Activated CD4-positive, alpha-beta T cell treated with anti-CD3 and anti-CD28 coated beads, Interleukin-2, amount 50 U/mL, for 24 hours (primary cell): ENCODE results near the gene PLEKHA6.
A peak's percentile ranks its signal among the peaks of the same experiment; 100 is the strongest.
"Not testable (repeated sequence)": the region's sequence is repeated elsewhere in the genome, so short reads cannot be mapped to it uniquely, and the experiment has no call there.

Experiments
- DNase-seq, 2 donors: peaks; one replicate each; pipeline ENCODE4 v3.0.0-alpha.2; 2020; ENCODE audit warnings: low read depth in 1 of 2, low spot score in 1 of 2

Gene PLEKHA6

DNA sequence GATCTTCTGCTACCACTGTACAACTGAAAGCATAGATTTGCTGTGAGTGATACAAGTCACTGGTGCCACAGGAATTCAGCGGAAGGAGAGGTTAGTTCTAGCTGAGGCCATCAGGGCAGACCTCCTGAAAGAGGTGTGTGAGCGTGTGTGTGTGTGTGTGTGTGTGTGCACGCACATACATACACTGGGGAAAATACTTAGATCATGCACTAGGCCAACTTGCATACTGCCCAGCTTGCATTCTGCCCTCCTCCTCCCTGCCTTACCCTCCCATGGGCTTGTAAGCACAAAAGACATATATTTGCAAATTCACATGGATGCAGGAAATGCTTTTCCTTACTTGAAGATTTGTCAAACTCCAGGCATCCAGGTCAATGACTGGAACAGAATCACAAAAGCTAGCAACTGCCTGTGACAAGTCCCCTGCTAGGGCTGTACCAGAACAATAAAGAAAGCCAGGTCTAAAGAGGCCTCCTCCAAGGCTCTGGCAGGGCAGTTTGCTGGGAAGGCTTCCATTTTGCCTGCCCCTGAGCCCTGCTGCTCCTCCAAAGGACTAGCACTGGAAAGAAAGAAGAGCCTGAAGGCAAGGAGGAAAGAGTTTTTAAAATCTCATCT is 23.2 kb downstream of the PLEKHA6 start:
- DNase-seq = no peak

DNA sequence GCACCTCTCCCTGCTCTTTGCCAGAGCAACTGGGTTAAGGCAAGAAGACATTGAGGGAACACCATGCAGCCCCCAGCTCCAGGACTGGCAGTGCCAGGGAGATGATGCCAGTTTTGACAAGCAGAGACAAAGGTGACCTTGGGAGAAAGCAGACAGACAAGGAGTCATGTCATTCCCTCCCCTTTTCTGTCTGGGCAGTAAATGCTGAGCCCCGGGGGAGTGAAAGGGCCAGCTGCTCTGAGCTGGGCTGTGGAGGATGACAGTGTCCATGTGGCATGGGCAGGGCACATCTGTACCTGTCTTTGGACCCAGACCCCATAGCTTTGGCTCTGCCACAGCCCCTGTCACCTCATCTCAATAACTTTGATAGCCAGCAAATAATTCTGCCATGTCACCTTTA is 24.2 kb downstream of the PLEKHA6 start:
- DNase-seq = no peak

DNA sequence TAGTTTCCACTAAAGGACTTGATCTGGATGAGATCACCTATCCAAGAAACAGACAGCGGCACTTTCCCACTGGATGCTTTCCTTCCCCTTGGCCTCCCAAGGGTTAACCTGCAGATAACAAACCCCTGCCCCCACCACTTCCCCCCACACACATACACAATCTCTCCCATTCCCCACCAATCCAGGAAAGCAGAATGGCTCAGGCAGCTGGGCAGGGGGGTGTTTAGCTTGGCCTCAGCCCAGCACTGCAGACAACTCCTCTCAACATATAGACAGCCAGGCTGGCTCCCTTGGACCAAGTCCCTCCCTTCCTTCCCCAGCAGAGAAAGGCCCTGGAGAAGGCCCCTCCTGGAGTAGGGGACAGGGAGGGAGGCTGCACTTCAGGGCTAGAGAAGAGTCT is 24.6 kb downstream of the PLEKHA6 start:
- no peak for DNase-seq

DNA sequence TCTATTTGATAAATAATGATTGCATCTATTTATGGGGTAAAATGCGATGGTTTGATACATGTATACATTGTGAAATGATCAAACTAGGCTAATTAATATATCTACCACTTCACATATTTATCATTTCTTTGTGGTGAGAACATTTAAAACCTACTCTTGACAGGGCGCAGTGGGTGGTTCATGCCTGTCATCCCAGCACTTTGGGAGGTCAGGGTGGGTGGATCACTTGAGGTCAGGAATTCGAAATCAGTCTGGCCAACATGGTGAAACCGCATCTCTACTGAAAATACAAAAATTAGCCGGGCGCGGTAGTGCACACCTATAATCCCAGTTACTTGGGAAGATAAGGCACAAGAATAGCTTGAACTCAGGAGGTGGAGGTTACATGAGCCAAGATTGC is 25.3 kb downstream of the PLEKHA6 start:
- no peak for DNase-seq

DNA sequence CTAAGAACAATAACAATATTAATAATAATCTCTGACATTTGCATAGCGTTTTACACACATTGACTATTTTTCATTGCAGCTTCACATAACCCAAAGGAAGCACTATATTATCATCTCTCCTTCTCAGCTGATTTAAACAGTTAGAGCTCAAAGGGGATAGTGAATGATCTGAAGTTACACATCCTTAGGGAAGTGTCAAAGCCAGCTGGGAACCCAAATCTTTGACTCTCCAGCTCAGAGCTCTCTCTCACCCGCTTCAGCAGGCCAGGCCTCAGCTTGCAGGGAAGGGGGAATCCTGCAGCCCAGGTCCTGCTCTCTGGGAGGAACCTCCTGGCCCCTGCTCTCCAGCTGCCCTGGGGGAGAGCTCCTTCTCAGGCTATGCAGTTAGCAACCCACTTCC is 26.3 kb downstream of the PLEKHA6 start:
- no peak for DNase-seq

DNA sequence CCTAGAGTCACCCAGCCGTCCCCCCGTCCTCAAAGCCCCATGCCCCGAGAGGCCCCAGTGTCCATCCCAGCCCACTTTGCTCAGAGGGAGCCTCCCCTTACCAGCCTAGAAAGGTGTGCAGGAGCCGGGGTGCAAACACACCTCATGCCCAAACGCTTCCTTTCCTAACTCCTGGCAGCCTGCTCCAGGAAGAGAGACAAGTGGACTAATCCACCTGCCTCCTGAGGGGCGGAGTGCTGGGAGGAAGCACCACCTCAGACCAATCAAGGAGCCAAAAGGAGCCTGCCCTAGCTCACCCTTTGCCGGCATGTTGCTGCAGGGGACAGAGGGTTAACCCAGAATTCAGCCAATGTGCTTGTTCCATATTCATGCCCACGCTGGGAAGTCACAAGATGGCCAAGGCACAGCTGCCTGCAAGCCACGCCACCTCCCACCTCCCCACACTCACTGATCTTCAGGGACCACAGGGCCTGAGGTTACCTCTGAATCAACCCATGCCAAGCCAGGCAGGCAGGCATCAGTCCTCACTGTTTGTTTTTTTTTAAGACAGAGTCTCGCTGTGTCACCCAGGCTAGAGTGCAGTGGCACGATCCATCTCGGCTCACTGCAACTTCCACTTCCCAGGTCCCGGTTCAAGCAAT is 27.8 kb downstream of the PLEKHA6 start:
- DNase-seq = no peak

DNA sequence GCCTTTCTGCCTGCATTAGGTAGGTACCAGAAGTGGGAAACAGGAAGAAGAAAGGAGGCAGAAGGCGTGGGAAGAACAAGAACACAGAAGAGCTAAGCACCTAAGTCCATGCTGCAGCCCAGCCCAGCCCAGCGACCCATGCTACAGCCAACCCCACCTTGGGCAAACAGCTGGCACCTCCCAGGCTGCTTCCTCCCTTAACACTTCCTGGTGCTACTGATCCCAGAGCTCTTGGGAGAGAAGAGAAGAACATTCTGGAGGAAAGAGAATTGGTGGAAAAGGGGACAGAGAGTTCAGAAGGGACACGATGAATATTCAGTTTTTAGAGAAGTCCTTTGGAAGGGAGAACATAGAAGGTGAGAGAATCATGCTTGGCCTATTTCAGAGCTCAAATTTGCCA is 28.5 kb downstream of the PLEKHA6 start:
- no peak for DNase-seq

DNA sequence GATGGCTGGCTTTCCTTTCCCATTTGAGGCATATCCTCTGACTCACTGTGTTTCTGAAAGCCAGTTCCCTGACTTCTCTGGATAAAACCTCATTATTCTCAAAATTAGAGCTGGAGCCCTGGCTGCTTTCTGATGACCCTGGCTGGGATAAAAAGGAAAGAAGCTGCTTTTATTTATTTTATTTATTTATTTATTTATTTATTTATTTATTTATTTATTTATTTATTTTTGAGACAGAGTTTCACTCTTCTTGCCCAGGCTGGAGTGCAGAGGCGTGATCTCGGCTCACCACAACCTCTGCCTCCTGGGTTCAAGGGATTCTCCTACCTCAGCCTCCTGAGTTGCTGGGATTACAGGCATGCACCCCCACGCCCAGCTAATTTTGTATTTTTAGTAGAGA is 31.9 kb downstream of the PLEKHA6 start:
- not testable (repeated sequence) for DNase-seq

DNA sequence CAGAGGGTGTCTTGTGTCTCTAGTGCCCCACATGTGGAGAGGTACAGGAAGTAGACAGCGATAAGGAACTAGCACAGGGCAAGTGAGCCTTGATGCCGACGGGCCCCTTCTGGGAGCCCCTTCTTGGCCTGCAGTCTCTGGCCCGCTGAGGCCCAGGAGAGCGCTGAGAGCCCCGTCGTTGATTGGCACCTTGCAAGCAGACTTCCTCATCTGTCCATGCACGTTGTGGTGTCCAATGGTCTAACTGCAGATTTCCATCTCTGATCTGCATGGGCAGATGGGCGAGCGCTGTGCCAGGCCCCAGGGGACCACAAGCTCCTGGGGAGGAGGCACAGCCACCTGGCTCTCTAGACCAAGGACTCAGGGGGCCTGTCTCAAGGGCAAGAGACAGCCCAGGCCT is 32.4 kb downstream of the PLEKHA6 start:
- no peak for DNase-seq

DNA sequence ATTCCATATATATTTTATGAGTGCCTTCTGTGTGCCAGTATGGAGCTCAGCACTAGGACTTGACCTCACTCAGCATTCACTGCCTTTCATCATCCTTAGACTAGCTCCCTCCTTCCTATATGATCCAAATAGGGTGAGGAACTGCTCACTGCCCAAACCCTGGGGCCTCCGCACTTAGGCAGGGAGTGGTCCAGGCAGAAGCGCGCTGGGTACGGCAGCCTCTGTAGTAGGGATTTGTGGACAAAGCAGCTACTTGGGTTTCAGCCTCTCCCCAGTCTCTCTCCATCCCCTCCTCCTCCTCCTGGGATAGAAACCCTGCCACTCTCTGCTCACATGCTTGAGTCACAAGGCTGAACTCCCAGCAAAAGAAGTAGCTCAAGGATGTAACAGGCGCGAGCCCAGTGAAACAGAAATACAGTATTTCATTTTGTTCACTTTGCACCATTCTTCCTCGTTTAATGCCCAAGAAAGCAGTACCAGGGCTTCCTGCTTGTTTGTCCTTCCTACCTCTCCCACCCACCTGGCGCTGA is 32.9 kb downstream of the PLEKHA6 start:
- DNase-seq = no peak

DNA sequence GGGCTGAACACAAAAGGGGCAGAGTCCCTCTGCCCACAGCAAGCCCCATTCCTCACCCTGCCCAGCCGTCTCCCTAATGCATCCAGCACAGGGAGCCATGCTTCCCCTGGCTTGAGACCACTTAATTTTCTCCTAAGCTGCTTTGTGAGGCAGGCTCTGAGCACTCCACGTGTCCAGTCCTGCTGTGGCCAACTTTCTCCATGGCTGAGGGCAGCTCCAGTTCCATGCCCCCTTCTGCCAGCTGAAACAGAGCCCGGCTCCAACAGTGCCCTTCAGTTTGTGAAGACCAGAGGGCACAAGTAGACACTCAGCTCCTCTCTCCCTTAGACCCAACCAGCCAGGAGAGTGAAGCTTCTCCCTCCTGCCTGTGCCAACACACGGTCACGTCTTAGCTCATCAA is 33.8 kb downstream of the PLEKHA6 start:
- DNase-seq = no peak

DNA sequence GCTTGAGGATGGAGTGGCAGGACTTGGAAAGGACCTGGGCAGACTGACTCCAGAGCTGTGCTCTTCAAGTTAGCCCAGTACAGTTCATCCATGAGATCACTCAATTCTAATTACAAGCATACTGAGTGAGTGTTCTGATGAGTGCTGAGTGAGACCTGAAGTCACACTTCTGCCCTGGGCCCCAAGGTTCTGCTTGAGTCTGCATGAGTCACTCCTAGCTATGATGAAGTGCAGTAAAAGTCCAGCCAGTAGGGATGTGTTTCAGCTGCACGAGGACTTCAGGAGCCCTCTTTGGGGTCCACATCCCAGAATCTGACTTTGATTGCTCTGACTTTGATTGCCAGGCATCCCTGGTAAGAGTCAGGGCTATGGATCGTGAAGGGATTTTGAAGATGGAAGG is 35.8 kb downstream of the PLEKHA6 start:
- peak in 1 of 2 donors; percentile 24 for DNase-seq

DNA sequence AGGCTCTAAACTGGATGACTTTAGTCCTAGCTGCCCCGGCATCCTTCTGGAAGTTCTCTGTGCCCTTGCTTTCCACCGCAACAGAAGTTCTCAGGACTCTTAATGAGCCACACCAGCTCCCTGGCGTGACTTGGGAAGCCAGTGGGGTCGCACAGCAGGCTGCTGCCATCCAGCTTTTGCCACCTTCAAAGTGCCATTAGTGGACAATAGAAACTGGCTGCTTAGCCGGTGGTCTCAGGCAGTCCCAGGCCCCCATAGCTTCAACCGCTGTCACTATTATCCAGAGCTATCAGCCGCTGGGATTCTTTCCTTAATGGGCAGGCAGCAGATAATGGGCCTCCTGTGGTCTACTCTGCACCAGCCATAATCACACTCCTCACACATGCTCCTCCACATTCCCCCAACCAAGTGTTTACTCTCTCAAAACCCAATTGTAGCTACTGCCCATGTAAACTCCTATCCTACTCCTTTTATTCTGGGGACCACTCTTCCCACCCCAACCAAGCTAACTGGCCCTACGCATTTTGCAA is 37.3 kb downstream of the PLEKHA6 start:
- DNase-seq = no peak

DNA sequence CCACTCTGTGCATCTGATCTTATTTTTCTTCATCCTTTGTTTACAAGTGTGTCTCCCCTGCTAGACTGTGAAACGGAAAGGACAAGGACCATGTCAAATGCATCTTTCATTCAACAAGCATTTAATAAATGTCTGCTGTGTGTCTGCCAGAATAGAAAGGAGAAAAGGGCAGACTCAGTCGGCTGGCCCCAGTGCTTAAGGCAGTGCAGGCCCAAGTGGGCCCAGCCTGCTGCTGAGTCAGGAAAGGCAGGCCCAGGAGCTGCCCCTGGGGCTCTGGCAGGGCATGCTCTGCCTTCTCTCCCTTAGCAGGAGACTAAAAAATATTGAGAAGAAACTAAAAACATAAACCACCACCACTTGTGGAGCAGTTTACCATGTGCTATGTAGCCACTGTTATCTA is 38.1 kb downstream of the PLEKHA6 start:
- DNase-seq = no peak

DNA sequence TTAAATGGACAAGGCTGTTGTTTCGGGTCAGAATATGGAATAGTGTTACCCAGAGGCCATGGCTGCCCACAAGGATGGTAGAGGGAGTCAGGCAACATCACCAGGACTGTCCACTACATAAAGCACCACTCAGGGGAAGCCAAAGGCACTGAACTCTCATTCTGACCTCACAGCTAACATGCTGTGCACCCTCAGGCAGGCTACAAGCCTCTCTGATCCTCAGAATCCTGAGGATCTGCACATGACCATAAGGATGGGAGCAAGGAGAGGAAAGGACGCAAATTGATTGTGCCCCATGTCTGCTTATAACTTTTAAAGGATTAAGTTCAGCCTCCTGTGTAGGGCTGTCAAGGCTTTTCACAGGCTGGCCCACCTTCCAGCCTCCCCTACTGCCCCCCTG is 38.7 kb downstream of the PLEKHA6 start:
- DNase-seq = no peak

DNA sequence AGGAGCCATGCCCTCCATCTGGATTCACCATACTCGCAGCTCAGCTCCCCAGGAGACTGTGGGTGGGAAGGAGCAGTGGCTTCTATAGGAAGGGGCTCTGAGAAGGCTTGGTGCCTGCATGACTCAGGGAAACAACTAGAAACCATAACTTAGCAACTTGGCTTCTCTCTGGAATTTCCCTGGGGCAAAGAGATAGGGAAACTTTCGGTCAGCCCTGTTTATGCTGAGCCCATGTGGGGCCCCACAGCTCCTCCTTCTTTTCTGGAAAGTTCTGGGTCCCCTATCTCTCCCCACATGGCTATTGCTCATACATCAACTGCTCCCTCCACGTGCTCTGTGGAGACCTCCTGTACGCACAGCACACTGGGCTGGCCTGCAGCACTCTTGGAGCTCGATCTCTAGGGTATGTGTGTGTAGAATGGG is 39.3 kb downstream of the PLEKHA6 start:
- no peak for DNase-seq

DNA sequence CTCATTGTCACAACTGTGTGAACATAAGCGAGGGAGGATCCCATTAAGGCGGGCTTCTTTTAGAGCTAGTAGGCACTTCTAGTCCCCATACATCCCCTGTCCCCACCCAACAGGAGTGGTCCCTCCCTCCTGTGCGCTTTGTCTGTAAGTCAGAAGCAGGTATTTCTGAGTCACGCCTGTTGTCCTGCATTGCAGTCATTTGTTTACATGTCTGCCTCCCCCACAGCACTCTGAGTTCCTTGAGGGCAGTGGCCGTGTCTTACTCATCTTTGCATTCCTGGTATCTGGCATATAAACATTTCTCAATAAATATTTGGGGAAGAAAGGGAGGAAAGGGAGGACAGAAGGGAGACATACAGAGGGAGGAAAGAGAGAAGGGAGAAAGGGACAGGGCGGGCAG is 40.3 kb downstream of the PLEKHA6 start:
- no peak for DNase-seq

DNA sequence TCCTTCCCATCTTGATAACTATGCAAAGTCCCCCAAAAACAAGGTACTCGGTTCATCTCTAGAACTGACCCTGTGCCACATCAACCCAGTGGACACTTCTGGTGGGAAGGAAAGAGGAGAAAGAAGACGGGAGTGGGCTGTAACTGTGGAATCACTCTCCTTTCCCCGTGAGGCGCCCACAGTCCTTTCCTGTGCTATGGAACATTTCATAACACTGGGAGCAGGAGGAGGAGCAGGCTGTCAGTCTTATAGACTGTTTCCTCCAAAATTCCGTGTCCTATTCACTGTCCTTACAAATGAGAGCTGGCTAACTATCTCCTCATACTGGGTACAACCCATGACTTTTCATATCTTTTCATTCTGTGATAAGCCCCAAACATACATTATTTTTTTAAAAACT is 40.7 kb downstream of the PLEKHA6 start:
- DNase-seq = no peak

DNA sequence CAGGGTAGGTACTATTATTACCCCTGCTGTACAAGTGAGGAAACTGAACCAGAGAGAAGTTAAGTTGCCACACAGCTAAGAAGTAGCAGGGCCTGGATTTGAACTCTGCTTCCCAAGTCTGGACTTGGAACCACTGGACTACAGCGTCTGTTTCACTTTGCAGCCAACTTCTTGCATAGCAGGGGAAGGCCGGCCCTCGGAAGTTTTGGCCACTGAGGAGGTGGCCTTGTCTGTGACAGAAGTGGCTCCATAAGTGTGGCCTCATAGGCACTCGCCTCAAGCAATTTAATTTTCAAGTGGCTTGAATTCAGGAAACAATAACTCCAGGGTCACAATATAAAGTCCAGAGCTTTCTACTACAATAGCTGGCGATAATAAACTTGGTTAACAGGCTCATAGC is 41.4 kb downstream of the PLEKHA6 start:
- no peak for DNase-seq

DNA sequence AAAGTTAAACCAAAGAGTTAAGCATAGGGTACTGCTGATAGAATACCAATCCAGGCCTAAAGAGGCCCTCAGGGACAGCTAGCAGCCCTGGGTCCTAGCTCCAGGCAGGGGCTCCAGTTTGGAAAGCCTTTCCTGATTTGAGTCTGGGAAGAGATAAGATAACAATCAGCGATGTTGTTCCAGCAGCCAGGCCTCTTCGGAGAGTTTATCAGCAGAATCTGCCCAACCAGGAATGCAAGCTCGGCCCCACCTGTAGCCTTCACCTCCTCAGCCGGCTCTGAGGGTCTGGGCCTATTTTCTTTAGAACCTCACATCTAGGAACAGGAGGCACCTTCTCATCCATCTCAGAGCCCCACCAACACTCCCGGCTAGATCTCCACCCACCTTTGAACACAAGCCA is 42.6 kb downstream of the PLEKHA6 start:
- DNase-seq = no peak

DNA sequence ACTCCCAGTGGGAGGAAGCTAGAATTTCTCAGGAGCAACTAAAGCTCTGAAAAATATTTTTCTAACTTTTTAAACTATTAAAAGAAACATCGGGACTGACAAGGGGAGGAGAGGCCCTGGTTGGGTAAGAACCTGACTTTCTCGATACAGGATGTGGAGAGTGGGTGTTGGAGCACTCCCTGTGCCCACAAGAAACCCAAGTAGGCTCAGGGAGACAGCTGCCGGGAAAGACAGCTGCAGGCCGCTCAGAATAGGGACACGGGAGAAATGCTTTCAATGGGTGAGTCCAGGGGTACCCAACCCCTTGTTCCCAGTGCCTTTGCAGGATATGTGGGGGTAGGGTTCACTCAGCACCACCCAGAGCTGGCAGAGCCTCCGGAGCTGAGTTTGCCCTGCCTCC is 43.6 kb downstream of the PLEKHA6 start:
- no peak for DNase-seq

DNA sequence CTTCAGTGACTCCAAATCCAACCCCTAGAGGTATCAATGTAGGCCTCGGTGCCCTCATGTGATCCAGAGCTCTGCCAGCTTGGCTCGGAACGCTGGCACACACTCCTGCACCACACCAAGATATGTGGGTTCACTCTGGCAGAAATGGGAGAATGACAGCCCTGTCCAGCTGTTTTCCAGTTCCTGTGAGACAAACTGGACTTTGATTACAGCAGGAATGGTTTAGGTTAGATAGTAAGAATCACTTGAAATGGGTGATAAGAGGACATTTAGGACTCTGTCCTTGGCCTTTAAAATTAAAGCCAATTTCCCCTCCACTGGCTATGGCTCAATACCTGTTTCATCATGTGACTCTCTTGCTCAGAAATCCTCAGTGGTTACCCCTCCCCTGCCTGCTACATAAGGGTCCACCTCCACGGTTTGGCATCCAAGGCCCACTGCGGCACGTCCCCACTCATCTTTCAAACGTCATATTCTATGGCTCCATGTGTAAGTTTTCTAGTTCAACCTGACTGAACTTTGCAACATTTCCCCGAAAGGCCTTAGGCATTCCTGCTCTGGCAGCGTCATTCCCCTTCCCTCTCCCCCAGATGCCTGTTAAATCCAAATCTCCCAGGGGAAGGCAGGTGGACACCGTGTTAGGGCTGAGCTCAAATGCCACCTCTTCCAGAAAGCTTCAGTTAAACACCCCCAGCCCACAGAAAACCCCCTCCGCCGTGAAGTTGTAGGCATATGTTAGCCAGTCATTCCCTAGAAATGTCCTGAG is 44.7 kb downstream of the PLEKHA6 start:
- no peak for DNase-seq
